HG02678 (cell line): ENCODE data around the gene LBP.
"Not testable (repeated sequence)": the region's sequence is repeated elsewhere in the genome, so short reads cannot be mapped to it uniquely, and the experiment has no call there.

Experiments used
- ATAC-seq: cut with Tn5 transposase; IDR thresholded peaks from one replicate; pipeline ENCODE4 v1.9.1; 2021; ENCODE audit warnings: mild to moderate bottlenecking, moderate library complexity; ENCODE audit not compliant: unreplicated experiment

LBP gene

DNA sequence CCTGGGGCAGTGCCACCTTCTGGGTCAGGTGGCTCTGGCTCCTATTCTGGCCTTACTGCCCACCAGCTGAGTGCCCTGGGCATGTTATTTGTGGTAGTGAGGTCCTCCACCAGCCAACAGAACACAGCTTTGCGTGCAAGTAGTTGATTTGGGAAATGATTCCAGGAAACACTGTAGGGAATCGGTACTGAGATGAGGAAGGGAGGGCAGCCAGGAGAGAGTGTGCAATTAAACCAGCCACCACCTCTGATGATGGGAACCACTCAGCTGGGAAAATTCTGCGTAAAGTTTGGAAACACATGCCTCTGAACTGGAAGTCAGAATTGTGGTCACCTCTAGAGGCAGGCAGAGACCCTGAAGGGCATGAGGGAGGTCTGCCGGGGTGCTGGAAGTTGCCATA is 459 bp downstream of the LBP start:
- ATAC-seq, result no peak

DNA sequence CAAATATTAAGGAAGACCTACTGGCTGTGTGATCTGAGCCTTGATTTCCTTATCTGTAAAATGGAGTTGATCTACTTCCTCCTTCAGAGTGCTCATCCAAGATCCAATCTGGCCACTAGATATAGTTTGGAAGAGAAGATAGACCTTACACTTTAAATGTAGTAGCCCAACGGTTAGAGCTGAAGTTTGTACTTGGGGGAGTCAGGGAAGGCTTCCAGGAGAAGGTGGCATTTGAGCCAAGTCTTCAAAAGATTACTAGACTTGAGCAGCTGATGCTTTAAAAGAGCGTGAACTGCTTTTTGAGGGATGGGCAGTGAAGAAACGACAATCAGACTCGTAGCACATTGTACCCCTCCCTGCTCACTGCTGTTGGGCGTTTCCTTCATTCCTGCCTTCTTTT is 3.6 kb downstream of the LBP start:
- ATAC-seq, result no peak

DNA sequence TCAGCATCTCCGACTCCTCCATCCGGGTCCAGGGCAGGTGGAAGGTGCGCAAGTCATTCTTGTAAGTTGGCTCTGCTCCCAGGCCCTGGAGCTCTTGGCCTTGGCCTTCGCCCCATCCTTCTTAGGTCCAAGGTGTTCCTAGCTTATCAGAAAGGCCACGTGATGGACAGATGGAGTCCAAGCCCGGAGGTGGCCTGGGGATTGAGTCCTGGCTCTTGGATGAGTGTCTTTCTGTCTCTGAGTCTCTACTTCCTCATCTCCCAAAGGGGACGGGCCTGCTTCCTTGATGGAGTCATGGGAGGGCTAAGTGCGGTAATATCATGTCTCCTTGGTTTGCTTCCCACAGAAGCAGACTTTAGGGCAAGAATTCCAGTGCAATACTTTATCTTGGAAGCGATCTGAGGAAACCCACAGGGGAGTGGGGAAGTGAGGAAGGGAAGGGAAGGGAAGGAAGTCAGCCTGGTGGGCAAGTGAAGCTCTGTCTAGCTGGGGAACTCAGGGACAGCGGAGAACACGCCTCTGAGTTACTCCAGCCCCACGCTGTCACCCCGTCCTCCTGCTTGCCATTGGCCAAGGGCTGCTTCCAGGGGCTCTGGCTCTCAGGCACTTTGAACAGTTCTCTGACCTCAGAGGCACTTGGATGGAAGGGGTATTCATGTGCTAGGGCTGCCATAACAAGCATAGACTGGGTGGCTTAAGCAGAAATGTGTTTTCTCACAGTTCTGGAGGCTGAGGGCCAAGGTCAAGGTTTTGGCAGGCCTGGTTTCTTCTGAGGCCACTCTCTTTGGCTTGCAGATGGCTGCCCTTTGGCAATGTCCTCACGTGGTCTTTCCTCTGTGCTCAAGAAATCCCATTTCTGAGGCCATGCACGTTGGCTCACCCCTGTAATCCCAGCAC is 4.8 kb downstream of the LBP start:
- ATAC-seq, result no peak

DNA sequence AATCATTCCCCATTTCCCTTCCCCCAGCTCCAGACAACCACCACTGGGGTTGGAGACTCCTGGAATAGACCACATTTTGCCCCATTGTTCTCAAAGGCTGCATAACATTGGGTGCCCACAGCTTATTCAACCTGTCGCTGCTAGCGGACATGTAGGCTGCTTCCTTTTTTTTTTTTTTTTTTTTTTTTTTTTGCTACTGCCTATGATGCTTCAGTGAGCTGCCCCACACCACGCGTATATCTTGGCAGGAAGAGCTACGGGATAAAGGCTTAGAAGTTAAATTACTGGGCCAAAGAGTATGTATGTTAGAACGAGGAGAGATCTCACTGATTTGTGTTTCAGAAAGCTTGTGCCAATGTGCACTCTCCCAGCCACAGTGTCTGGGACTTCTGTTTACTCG is 7.0 kb downstream of the LBP start:
- no peak for ATAC-seq

DNA sequence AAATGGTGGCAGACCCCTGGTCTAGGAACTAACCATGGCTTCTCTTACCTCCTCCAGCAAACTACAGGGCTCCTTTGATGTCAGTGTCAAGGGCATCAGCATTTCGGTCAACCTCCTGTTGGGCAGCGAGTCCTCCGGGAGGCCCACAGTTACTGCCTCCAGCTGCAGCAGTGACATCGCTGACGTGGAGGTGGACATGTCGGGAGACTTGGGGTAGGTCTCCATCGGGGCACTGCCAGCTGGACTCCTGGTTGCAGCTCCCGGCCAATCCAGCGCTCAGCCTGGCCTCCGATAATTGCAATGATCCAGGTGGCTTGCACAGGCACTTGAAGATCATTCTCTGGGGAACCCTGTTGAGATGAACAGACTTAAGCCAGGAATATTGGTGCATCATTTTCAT is 7.9 kb downstream of the LBP start:
- ATAC-seq, result no peak

DNA sequence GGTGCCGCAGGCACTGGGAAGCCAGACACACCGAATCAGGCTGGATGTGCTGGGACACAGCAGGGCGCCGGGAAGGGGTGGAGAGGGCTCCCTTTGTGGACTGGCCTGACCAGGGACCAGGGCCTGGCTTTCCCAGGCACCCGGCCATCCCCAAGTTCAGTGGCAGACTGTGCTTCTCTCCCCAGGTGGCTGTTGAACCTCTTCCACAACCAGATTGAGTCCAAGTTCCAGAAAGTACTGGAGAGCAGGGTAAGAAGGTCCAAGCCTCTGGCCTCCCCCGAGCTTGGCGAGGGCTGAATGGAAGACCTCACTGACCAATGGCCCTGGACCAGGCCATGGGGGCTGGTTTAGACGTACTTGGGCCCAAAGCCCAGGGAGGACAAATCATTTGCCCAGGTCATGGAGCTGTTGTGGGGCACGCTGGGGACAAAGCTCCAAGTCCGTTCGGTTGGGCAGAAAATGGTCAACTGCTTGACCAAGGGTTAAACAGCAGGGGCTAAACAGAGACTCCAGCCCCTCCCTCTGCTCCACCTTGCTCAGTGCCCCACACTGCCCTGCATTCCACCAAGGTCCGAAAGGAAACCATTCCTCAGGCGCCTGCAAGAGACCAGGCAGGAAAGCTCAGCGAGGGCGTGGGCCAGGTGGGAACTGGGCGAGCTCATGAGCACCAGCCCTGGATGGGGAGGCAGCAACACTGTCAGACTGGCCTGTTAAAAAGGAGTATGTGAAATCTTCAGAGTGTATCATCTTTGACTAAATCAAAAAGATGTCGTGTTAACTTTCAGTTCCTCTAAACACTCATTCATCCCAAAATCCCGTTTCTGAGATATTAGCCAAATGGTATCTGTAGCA is 9.1 kb downstream of the LBP start:
- ATAC-seq, result no peak

DNA sequence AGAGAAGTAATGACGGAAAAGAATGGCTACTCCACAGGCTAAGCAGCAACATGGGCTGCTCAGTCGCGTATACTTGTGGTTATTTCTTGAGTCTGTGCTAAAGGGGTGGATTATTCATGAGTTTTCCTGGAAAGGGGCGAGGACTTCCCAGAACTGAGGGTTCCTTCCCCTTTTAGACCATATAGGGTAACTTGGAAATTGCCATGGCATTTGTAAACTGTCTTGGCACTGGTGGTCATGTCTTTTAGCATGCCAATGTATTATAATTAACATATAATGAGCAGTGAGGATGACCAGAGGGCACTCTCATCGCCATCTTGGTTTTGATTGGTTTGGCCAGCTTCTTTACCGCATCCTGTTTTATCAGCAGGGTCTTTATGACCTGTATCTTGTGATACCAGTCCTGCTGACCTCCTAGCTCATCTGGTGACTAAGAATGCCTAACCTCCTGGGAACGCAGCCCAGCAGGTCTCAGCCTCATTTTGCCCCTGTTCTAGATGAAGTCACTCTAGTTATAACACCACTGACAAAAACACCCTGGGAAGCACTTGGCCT is 11.4 kb downstream of the LBP start:
- ATAC-seq, result no peak

DNA sequence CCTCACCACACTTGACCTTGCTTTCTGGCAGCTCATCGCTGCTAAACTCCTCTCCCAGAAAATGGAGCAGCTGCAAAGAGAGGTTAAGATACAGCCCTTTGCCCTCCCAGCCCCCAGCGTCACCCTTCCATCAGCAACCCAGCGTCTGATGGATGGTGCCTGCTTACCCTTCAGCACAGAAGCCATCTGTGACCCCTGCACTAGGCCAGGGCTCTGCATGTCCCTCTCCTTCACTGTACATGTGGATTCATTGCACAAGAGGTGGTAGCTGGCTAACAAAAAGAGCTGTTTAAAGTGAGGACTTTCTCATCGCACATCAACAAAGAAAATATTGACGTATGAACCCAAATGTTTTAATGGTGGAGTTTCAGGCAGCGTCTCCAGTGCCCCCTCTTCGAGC is 12.3 kb downstream of the LBP start:
- no peak for ATAC-seq

DNA sequence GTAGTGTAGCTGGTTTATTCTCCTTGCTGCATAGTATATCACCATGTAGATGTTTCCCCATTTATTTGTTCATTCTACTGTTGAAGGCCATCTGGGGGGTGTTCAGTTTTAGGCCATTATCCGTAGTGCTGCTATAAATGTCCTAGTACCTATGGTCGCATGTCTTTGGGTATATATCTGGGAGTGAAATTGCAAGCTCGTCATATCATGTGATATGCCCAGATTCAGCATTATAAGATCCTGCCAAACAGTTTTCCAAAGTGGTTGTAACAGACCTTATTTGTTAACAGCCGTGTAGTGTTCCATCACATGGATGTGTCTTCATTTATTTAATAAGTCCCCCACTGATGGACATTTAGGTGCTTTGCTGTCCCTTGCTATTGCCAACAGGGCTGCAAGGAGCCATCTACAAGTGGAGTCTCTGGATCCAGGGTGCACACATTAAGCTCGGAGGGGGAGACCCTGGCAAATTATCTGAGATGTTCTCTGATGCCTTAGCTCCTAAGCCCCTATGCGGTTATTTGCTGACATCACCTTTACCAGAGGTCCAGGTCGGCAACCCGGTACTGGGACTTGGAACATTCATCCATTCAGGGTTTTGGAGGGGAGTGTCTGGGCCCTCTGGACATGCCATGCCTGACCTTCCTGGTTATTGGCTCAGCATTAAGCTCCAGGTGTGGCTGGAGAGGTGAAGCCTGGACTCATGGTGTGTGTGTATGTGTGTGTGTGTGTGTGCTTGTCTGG is 16.9 kb downstream of the LBP start:
- no peak for ATAC-seq

DNA sequence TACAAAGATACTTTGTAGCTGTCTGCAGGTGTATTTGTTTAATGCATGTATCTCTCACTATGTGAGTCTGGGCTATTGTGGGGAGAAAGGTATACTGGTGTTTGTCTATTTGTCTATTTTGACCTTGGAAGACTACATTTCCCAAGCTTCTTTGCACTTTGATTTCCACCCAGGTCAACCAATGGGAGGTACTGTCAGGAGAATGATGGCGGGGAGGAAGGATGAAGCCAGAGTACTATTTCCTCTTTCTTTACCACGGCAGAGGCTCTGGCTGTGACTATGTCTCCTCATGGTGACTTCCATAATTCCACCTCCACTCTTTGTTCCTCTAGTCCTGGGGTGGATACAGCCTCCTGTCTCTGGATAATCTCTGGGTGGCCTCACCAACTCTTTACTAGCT is 23.1 kb downstream of the LBP start:
- no peak for ATAC-seq

DNA sequence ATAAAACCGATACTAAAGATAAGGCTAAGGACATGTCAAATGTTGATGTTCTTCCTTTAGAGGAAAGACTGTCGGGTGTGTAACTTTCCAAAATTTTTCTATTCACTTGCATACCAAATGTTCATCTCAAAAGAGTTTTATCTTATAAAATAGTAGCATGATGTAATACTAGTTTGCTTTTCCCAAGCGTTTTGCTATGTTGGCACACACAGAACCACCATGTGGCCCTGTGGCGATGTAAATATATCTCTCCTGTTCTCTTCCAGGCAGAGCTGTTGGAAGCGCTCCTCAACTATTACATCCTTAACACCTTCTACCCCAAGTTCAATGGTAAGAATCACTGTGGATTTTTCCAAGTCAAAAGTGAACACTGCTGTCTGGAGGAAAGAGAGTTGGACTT is 26.5 kb downstream of the LBP start:
- no peak for ATAC-seq

DNA sequence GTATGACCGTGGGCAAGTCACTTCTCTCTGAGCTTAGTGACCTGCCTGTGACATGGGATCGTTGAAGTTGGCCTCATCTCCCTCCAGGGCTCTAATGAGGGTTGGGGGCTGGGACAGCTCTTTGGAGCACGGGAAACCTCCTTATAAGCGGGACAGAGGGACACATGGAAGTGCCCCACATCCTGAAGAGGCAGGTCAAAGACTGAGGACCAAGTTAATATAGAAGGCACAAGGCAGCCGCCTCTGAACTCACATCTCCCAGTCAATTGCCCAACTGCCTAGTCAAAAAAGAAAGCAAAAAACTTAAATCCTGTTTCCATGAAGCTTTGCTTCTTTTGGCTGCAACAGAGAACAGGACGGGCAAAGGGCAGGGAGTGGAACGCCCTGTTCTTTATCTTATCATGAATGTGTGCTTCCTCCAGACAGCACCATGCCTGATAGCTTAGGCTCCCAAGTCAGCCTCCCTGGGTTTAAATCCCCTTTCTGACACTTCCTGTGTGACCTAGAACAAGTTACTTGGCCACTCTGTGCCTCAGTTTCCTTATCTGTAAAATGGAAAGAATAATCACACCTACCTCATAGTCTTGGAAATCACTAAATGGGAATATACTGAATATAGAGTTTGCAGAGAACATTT is 27.1 kb downstream of the LBP start:
- no peak for ATAC-seq

DNA sequence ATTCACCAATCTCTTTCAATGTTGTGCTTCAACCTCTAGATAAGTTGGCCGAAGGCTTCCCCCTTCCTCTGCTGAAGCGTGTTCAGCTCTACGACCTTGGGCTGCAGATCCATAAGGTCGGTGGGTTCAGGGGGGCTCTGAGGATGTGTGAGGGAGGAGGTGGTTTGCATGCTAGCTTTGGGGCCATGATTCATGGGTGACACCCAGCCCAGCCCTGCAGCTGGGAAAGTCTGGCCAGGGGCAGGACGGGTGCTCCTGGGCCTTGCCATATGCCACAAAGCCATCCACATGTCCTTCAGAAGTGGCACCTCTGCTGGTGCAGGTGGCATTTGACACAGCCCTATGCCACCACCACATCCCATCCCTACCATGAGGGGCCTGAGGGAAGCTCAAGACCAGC is 27.6 kb downstream of the LBP start:
- no peak for ATAC-seq

DNA sequence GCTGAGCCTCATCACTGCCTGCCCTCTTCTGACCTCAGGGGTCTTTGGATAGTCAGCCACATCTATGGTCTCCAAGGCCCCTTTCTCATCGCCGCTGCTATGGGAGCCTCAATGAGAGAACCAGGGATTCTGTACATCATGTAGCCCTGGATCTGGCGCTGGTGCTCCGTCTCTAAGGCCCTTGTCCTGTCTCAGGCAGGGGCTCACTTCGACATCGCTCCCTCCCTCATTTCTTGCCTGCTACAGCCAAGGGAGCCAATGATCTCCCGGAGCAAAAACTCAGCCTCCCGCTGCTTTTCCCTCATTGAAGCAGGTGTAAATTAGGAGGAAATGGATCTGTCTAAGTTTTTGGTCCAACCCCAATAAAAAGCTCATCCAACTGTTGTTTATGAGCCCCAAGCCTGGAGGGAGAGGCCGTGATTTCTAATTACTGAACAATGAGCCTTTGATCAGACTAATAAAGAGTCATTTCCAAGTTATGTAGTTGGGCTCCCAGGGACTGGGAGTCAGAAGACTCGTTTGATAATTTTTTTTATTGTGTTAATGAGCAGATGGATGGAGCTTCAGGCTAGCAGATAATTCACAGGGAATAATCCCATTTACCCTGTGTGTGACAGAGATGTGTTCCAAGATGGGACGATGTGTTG is 30.9 kb downstream of the LBP start:
- no peak for ATAC-seq

DNA sequence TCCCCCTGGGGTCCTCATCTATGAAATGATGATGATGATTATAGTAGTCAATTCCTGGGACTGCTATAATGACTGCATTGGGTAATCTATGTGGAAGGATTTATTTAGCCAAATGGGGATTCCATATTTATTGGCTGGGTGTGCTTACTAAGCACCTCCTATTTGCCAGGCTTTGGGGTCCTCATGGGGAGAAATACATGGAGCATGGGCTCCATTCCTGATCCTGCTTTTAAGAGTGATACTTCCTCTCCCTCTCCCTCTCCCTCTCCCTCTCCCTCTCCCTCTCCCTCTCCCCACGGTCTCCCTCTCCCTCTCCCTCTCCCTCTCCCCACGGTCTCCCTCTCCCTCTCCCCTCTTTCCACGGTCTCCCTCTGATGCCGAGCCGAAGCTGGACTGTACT is 31.6 kb downstream of the LBP start:
- not testable (repeated sequence) for ATAC-seq

DNA sequence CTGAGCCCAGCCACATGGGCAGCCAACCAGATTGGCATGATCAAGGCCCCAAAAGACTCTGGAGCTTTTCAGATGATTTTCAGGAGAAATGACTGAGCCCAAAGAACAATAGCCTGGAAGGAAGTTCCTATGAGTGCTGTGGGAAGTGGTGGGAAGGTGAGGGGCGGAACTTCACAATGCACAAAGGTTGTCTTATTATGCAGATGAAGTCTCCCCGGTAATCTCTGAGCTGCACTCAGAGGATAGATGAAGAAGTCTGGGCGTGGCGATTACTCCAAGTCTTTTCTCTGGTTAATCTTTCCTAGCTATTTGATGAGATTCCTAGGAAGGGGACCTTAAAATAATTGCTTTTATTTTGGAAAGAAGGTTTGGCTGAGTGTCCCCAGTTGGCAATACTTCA is 36.9 kb downstream of the LBP start:
- no peak for ATAC-seq

DNA sequence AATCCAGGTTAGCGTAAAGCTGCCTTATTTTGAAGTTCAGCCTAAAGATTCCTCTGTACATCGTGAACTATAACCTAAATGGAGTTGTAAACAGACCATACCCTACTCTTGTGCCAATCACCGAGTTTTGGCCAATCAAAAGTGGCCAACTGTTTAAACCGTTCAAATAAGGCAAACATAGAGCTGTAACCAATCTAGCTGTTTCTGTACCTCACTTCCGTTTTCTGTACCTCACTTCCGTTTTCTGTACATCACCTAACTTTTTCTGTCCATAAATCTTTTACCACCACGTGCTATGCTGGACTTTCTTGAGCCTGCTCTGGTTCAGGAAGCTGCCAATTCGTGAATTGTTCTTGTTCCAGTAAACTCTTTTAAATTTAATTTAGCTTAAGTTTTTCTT is 39.7 kb downstream of the LBP start:
- no peak for ATAC-seq

DNA sequence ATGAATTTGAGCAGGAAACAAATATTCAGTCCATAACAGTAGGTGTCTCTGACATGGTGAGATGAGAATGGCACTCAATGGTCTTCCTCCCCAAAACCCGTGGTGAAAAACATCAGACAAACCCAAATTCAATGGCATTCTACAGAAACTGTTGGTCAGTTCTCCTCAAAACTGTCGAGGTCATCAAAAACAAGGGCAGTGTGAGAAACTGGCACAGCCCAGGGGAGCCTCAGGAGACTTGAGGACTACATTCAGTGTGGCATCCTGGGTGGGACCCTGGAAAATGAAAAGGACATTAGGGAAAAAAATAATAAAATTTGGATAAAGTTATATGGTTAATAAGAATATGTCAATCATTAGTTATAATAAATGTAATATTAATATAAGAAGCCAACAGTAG is 40.6 kb downstream of the LBP start:
- ATAC-seq, result no peak

DNA sequence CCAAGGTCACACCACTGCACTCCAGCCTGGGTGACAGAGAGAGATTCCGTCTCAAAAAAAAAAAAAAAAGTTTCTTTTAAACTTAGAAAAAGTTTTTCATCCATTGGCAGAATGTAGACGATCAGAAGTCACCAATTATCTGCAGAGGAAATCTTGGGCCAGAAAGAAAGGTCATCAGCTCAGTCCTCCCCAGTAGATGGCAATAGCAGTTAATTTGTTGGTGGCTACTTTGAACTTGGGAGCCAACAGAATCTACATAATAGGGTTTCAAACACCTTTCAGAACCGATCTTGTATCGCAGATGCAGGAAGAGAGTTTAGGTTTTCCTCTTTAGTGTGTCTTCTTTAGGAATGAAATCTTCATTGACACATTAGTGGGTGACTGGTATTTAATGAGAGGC is 41.7 kb downstream of the LBP start:
- no peak for ATAC-seq

DNA sequence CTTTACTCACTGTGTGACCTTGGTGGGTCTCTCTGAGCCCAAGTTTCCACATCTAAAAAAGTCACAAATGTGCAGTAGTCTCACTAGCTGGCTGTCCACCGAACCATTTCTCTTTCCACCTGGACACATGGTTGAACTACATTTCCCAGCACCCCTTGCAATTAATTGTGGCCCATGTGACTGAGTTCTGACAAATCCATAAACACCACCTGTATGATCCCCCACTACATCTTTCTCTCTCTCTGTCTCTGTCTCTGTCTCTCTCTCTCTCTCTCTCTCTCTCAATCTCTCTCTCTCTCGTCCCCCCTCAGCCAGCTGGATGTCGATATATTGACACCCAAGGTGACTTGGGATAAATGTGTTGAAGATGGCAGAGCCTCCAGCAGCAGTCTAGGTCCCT is 46.1 kb downstream of the LBP start:
- no peak for ATAC-seq
